Fibroblast of villous mesenchyme (primary cell): ENCODE results near the gene NUFIP2. TPM values are rescaled to one million over a fixed set of nuclear protein-coding genes. Genes with fewer than 3 reads are reported as not detected.

ENCODE experiments used
- DNase-seq: peaks from one replicate; pipeline ENCODE4 v3.0.0-alpha.2; 2010; ENCODE audit warnings: low read depth
- H3K4me3 ChIP-seq: 2 replicates; pipeline ENCODE4 v1.5.1; 2011; ENCODE audit warnings: low read depth, mild to moderate bottlenecking, low read length
- total RNA-seq: library from RNA; depleted of rRNA; stranded (reverse); fragments of >200 nt; gene quantifications from 2 replicates; pipeline ENCODE4 v1.2.3, GENCODE V29; 2012
- TF ChIP-seq, protein P1 (sequence below): IDR thresholded peaks from 2 replicates; pipeline ENCODE4 v1.5.1; 2012; ENCODE audit warnings: low read depth, mild to moderate bottlenecking, low read length; ENCODE audit not compliant: insufficient read depth

The NUFIP2 gene
- total RNA-seq, 1 donor, result 67.4 TPM

- no peak for DNase-seq
- TF ChIP-seq, protein P1, sequence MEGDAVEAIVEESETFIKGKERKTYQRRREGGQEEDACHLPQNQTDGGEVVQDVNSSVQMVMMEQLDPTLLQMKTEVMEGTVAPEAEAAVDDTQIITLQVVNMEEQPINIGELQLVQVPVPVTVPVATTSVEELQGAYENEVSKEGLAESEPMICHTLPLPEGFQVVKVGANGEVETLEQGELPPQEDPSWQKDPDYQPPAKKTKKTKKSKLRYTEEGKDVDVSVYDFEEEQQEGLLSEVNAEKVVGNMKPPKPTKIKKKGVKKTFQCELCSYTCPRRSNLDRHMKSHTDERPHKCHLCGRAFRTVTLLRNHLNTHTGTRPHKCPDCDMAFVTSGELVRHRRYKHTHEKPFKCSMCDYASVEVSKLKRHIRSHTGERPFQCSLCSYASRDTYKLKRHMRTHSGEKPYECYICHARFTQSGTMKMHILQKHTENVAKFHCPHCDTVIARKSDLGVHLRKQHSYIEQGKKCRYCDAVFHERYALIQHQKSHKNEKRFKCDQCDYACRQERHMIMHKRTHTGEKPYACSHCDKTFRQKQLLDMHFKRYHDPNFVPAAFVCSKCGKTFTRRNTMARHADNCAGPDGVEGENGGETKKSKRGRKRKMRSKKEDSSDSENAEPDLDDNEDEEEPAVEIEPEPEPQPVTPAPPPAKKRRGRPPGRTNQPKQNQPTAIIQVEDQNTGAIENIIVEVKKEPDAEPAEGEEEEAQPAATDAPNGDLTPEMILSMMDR, result no peak
- no peak within 1 kb of the TSS for H3K4me3 ChIP-seq
Observed at GRCh38 chr17:29246628-29247027, 47.3 kb downstream of the NUFIP2 start, which contains the start of gene CRYBA1. Gene CRYBA1, plus strand, starts transcription at chr17:29246859. Its CDS starts 5 bp downstream, at chr17:29246864.

DNA sequence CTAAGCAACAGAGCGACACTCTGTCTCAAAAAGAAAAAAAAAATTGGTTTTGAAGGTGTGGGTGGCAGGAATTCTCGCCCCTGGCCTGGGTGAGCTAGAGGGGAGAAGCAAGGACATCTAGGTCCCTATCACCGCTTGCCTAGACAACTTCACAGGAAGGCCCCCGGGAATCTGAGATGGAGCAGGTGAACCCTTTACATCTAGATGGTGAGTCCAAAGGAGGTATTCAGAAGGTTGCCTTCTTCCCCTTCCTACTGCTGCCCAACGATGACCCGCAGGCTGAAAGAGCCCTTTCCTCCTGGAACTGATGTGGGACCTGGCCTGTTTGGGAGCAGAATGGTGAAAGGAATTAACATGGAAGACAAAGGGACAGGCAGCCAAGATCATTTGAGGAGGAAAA, 48.5 kb downstream of the NUFIP2 start:
- TF ChIP-seq, protein P1, result no peak
- no peak overlapping the region for H3K4me3 ChIP-seq
- DNase-seq, result no peak

GRCh38 chr17:29243792-29244191, 50.2 kb downstream of the NUFIP2 start:
- TF ChIP-seq, protein P1, result peak; percentile 56

GRCh38 chr17:29242790-29243189, 51.2 kb downstream of the NUFIP2 start:
- DNase-seq, result no peak
- no peak overlapping the region for H3K4me3 ChIP-seq
- TF ChIP-seq, protein P1, result no peak

More at GRCh38 chr17:29243792-29244191, 50.2 kb downstream of the NUFIP2 start:
- no peak overlapping the region for H3K4me3 ChIP-seq
- peak; percentile 39 for DNase-seq

- TF ChIP-seq, protein P1, result no peak
- H3K4me3 ChIP-seq, result no peak overlapping the region
- DNase-seq, result no peak
Observed at GRCh38 chr17:29242051-29242450, 51.9 kb downstream of the NUFIP2 start.

GRCh38 chr17:29240968-29241963, 52.7 kb downstream of the NUFIP2 start:
- no peak overlapping the region for H3K4me3 ChIP-seq

More at GRCh38 chr17:29240968-29241963, 52.7 kb downstream of the NUFIP2 start:
- peak; percentile 94 for DNase-seq
- TF ChIP-seq, protein P1, result no peak
